B cell (primary cell): Measurements from ENCODE around the gene ANKRD42. TPM values are rescaled to one million over a fixed set of nuclear protein-coding genes. Genes with fewer than 3 reads are reported as not detected.

Source experiments
- ATAC-seq: fragments of 200-7000 bp; cut with Tn5 transposase; one replicate; pipeline ENCODE4 v1.10.0; 2021; ENCODE audit warnings: low read depth, mild to moderate bottlenecking, moderate number of reproducible peaks, moderate library complexity
- CTCF ChIA-PET: fragments of 350-600 bp; sonication (Branson Sonifier 250); formaldehyde crosslinking; loops from one replicate; lab custom pipeline; 2021; ENCODE audit warnings: antibody characterized with exemption, inconsistent platforms; lab: Charles Lee
- POLR2A ChIA-PET: fragments of 350-600 bp; sonication (Branson Sonifier 250); formaldehyde crosslinking; loops from one replicate; lab custom pipeline; 2021; ENCODE audit warnings: antibody characterized with exemption; lab: Charles Lee
- DNase-seq: peaks from one replicate; pipeline ENCODE4 v3.0.0; 2013
- H2AFZ ChIP-seq: 2 replicates; pipeline ENCODE4 v1.6.1; 2012; ENCODE audit warnings: mild to moderate bottlenecking, low read depth, low read length; ENCODE audit not compliant: insufficient read depth, poor library complexity, severe bottlenecking
- H3K27ac ChIP-seq, 2 donors: 1 replicate in 1 of 2; 2 replicates in 1 of 2; pipeline ENCODE4 v1.5.1; 2012 to 2013; ENCODE audit warnings: low read length in 2 of 2, mild to moderate bottlenecking in 2 of 2, moderate library complexity in 1 of 2
- H3K27me3 ChIP-seq, 4 experiments: fragments of 200-600 bp in 1 of 4; sonication (generic) in 1 of 4; replicated peaks in 1 of 4; 1 replicate in 2 of 4; 2 replicates in 2 of 4; pipeline versions ENCODE4 v1.6.1 to v1.7.0; 2013 to 2016; ENCODE audit warnings: low read length in 3 of 4, mild to moderate bottlenecking in 2 of 4, mixed read lengths in 1 of 4, moderate library complexity in 1 of 4; ENCODE audit not compliant: insufficient read depth in 4 of 4, control insufficient read depth in 3 of 4; ENCODE audit errors: control extremely low read depth in 1 of 4
- H3K36me3 ChIP-seq, 2 experiments: replicated peaks in 1 of 2; 1 replicate in 1 of 2; 2 replicates in 1 of 2; pipeline versions ENCODE4 v1.6.1 to v1.7.1; 2013; ENCODE audit warnings: low read length in 1 of 2; ENCODE audit not compliant: insufficient read depth in 2 of 2, control insufficient read depth in 1 of 2; ENCODE audit errors: control extremely low read depth in 1 of 2, extremely low read depth in 1 of 2
- H3K4me1 ChIP-seq, 2 donors: fragments of 200-600 bp in 1 of 2; sonication (generic) in 1 of 2; 1 replicate in 1 of 2; 2 replicates in 1 of 2; pipeline versions ENCODE4 v1.5.1 to v1.6.1; 2013 to 2017; ENCODE audit warnings: low read length in 2 of 2; ENCODE audit not compliant: control insufficient read depth in 2 of 2, insufficient read depth in 2 of 2
- H3K4me2 ChIP-seq: replicated peaks from 2 replicates; pipeline ENCODE3; 2012; ENCODE audit warnings: mild to moderate bottlenecking, low read depth, low read length; ENCODE audit not compliant: poor library complexity, severe bottlenecking
- H3K4me3 ChIP-seq, 5 experiments: fragments of 200-600 bp in 1 of 5; sonication (generic) in 1 of 5; 1 replicate in 3 of 5; 2 replicates in 2 of 5; pipeline versions ENCODE4 v1.5.1 to v1.7.0; 2011 to 2016; ENCODE audit warnings: low read length in 4 of 5, mild to moderate bottlenecking in 4 of 5, low read depth in 2 of 5, control low read depth in 1 of 5, moderate library complexity in 1 of 5; ENCODE audit not compliant: insufficient read depth in 1 of 5; ENCODE audit errors: control extremely low read depth in 1 of 5, extremely low read depth in 1 of 5
- H3K79me2 ChIP-seq: fragments of 200-600 bp; sonication (generic); one replicate; pipeline ENCODE4 v1.6.0; 2016; ENCODE audit warnings: low read length; ENCODE audit not compliant: control insufficient read depth, insufficient read depth
- H3K9ac ChIP-seq: fragments of 200-600 bp; sonication (generic); 2 replicates; pipeline ENCODE4 v1.6.1; 2017; ENCODE audit warnings: mild to moderate bottlenecking, low read length, moderate library complexity
- H3K9me3 ChIP-seq, 3 donors: one replicate each; pipeline versions ENCODE4 v1.6.1 to v1.7.1; 2013; ENCODE audit warnings: low read length in 2 of 3; ENCODE audit not compliant: control insufficient read depth in 2 of 3, insufficient read depth in 1 of 3; ENCODE audit errors: control extremely low read depth in 1 of 3
- H4K20me1 ChIP-seq: 2 replicates; pipeline ENCODE4 v1.6.0; 2012; ENCODE audit warnings: mild to moderate bottlenecking, low read length; ENCODE audit not compliant: insufficient read depth, control insufficient read depth, poor library complexity, severe bottlenecking
- H3K27ac Mint-ChIP-seq: one replicate; pipeline ENCODE4 v1.8.0; 2021; ENCODE audit warnings: mixed read lengths
- H3K27me3 Mint-ChIP-seq: one replicate; pipeline ENCODE4 v1.8.0; 2021; ENCODE audit warnings: mixed read lengths
- H3K4me1 Mint-ChIP-seq: one replicate; pipeline ENCODE4 v1.8.0; 2021; ENCODE audit warnings: mixed read lengths
- H3K4me3 Mint-ChIP-seq: one replicate; pipeline ENCODE4 v1.8.0; 2021; ENCODE audit warnings: mixed read lengths
- H3K9me3 Mint-ChIP-seq: one replicate; pipeline ENCODE4 v1.8.0; 2022; ENCODE audit warnings: mixed read lengths; ENCODE audit not compliant: insufficient read depth
- EZH2 ChIP-seq: IDR thresholded peaks from 2 replicates; pipeline ENCODE4 v1.6.1; 2012; ENCODE audit warnings: borderline replicate concordance, low read depth, mild to moderate bottlenecking, moderate library complexity, low read length; ENCODE audit not compliant: insufficient read depth, poor library complexity, severe bottlenecking
- WGBS: methylation state at CpG from one replicate; pipeline ENCODE4 v1.1.5; 2013; ENCODE audit warnings: missing lambda C conversion rate; ENCODE audit not compliant: insufficient coverage; 5-methylcytosine and 5-hydroxymethylcytosine counted together
- intact Hi-C: fragments of 100-400 bp; cut with micrococcal nuclease; formaldehyde crosslinking; loops from one replicate; pipeline ENCODE4 v1.10.0; 2022
- polyA plus RNA-seq: library from polyadenylated mRNA; depleted of rRNA; stranded (reverse); fragments of >200 nt; gene quantifications from 2 replicates; pipeline ENCODE4 v1.2.3, GENCODE V29; 2012
- total RNA-seq, 2 donors: library from RNA; stranded (reverse); fragments of 120-200 nt in 1 of 2; gene quantifications; 1 replicate in 1 of 2; 2 replicates in 1 of 2; pipeline versions ENCODE4 v1.2.3 to v1.2.4, GENCODE V29; 2013 to 2022
- TF ChIP-seq, protein P1 (sequence below): fragments of 200-600 bp; IDR thresholded peaks from one replicate; pipeline ENCODE4 v1.8.0; 2022; ENCODE audit warnings: antibody characterized with exemption, mild to moderate bottlenecking

Gene ANKRD42
- total and polyA plus RNA-seq, 2 donors (not counting 1 experiment from before 2014, with no cell fraction given), result 4.1 to 13.3 TPM

DNA sequence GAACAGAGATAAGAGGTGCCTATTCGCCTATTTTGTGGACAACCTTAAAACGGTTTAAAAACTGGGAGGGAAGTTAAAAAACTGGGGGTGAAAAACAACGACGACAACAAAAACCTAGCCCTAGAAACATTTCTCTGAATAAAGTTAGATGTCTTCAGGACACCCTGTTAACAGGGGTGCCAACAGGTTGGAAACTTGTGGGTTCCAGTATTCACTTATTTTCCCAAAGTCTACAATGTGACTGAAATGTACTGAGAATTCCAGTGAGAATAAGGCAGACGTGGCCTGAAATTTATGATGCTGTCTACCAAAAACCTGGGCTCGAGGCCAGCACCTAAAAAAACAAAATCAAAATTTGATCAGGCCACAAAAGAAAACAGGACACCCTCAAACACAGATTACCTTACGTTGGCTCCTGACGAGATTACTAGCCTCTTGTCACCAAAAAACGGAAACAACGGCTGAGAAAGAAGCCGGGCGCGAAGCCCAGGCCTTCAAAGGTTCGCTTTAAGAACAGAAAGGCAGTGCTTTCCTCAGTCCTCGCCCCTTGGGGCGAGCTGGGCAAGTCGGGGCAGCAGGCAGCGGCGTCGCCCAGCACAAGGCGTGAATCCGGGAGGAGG is 91.7 kb downstream of the ANKRD42 start:
- no peak for DNase-seq
- Histone ChIP-seq H2AFZ (peak overlapping the region; percentile 85), H3K79me2 (peaks cover 53% of the 10 kb centered on the region), H3K27ac (peak overlapping the region; percentile 92 to 96), H3K9ac (peak overlapping the region; percentile 94), H3K9me3 (no peaks in the 10 kb centered on the region), H3K4me3 (peak overlapping the region; percentile 77 to 97 (median 91)), H4K20me1 (peaks cover 14% of the 10 kb centered on the region), H3K4me2 (peak overlapping the region; percentile 80), H3K27me3 (no peaks in the 10 kb centered on the region), H3K4me1 (peaks cover 40 to 47% of the 10 kb centered on the region in 2 donors), H3K36me3 (no peaks in the 10 kb centered on the region)
- peak overlapping the region; percentile 99 for H3K27ac Mint-ChIP-seq
- peak overlapping the region; percentile 97 for H3K4me3 Mint-ChIP-seq
- under 1% methylated on average over 19 of the region's 22 CpGs for WGBS
- no peaks in the 10 kb centered on the region for H3K9me3 Mint-ChIP-seq
- ChIA-PET POLR2A (interaction anchor here (0.6 to 1.5 kb wide), 3 partner anchors 92 to 384 kb away, joined by 3 to 15 read pairs (median 4); partner anchors contain the start of genes ANKRD42, DDIAS, PCF11 and PRCP), CTCF (interaction anchor here (0.6 to 6.3 kb wide), 5 partner anchors 8 to 532 kb away, joined by 3 to 29 read pairs (median 4); no protein-coding TSS in a partner anchor)
- H3K4me1 Mint-ChIP-seq, result peaks cover 60% of the 10 kb centered on the region
- no peaks in the 10 kb centered on the region for H3K27me3 Mint-ChIP-seq
- TF ChIP-seq EZH2, result no peak
- TF ChIP-seq, protein P1, sequence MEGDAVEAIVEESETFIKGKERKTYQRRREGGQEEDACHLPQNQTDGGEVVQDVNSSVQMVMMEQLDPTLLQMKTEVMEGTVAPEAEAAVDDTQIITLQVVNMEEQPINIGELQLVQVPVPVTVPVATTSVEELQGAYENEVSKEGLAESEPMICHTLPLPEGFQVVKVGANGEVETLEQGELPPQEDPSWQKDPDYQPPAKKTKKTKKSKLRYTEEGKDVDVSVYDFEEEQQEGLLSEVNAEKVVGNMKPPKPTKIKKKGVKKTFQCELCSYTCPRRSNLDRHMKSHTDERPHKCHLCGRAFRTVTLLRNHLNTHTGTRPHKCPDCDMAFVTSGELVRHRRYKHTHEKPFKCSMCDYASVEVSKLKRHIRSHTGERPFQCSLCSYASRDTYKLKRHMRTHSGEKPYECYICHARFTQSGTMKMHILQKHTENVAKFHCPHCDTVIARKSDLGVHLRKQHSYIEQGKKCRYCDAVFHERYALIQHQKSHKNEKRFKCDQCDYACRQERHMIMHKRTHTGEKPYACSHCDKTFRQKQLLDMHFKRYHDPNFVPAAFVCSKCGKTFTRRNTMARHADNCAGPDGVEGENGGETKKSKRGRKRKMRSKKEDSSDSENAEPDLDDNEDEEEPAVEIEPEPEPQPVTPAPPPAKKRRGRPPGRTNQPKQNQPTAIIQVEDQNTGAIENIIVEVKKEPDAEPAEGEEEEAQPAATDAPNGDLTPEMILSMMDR, result no peak
- intact Hi-C loops, result no loop called here
- ATAC-seq, result peak; percentile 40
